OCI-LY3 (cell line): ENCODE measurements around the gene LIPT2.
"Not testable (repeated sequence)": the region's sequence is repeated elsewhere in the genome, so short reads cannot be mapped to it uniquely, and the experiment has no call there.

Experiments
- H2AFZ ChIP-seq: fragments of 200-600, 300-600 bp; shearing (Covaris generic); 2 replicates; pipeline ENCODE4 v1.6.0; 2014; ENCODE audit warnings: antibody characterized with exemption, low read depth, low read length
- H3K27ac ChIP-seq: fragments of 200-600, 300-600 bp; sonication (generic); 2 replicates; pipeline ENCODE4 v1.5.1; 2014; ENCODE audit warnings: mild to moderate bottlenecking, low read length, moderate library complexity, mixed read lengths
- H3K27me3 ChIP-seq: fragments of 200-600, 300-600 bp; sonication (generic); 2 replicates; pipeline ENCODE4 v1.6.1; 2014; ENCODE audit warnings: low read depth, low read length, mixed read lengths
- H3K36me3 ChIP-seq: fragments of 200-600, 300-600 bp; sonication (generic); replicated peaks from 2 replicates; pipeline ENCODE3; 2014; ENCODE audit warnings: low read depth, low read length, mixed read lengths
- H3K4me1 ChIP-seq: fragments of 300-600, 200-600 bp; sonication (generic); 2 replicates; pipeline ENCODE4 v1.6.1; 2014; ENCODE audit warnings: low read length, mixed read lengths
- H3K4me2 ChIP-seq: fragments of 200-600, 300-600 bp; sonication (generic); 2 replicates; pipeline ENCODE4 v1.6.1; 2014; ENCODE audit warnings: low read length, mixed read lengths
- H3K4me3 ChIP-seq: fragments of 300-600, 200-600 bp; sonication (generic); 2 replicates; pipeline ENCODE4 v1.5.1; 2014; ENCODE audit warnings: antibody characterized with exemption, mild to moderate bottlenecking, low read length, moderate library complexity
- H3K79me2 ChIP-seq: fragments of 300-600, 200-600 bp; shearing (Covaris generic); 2 replicates; pipeline ENCODE4 v1.6.1; 2014; ENCODE audit warnings: mild to moderate bottlenecking, low read length, mixed read lengths
- H3K9ac ChIP-seq: fragments of 300-600, 200-600 bp; shearing (Covaris generic); 2 replicates; pipeline ENCODE4 v1.6.0; 2014; ENCODE audit warnings: mild to moderate bottlenecking, low read length, moderate library complexity
- H3K9me3 ChIP-seq: fragments of 200-600, 300-600 bp; shearing (Covaris generic); 2 replicates; pipeline ENCODE4 v1.6.1; 2014; ENCODE audit warnings: low read length, mixed read lengths; ENCODE audit not compliant: insufficient read depth
- H4K20me1 ChIP-seq: fragments of 200-600, 300-600 bp; sonication (generic); 2 replicates; pipeline ENCODE4 v1.6.1; 2016; ENCODE audit warnings: low read length, mixed read lengths; ENCODE audit not compliant: insufficient read depth
- EZH2phosphoT487 ChIP-seq: fragments of 200-600 bp; shearing (Covaris generic); IDR thresholded peaks from 2 replicates; pipeline ENCODE4 v1.6.1; 2018; ENCODE audit warnings: antibody characterized with exemption, mixed run types, low read depth
- TF ChIP-seq, protein P1 (sequence below): fragments of 200-600, 300-600 bp; sonication (generic); IDR thresholded peaks from 2 replicates; pipeline ENCODE4 v1.5.1; 2014; ENCODE audit warnings: antibody characterized with exemption, low read length, low read depth

Gene LIPT2

GRCh38 chr11:74538680-74539079 lies 45.2 kb upstream of the LIPT2 start:
- H3K4me1 ChIP-seq = no peaks in the 10 kb centered on the region
- no peak overlapping the region for H3K4me3 ChIP-seq
- H3K79me2 ChIP-seq = no peaks in the 10 kb centered on the region
- peaks cover 15% of the 10 kb centered on the region for H3K9me3 ChIP-seq
- H3K27ac ChIP-seq = no peak overlapping the region
- no peaks in the 10 kb centered on the region for H3K27me3 ChIP-seq
- no peak overlapping the region for H3K4me2 ChIP-seq
- no peaks in the 10 kb centered on the region for H4K20me1 ChIP-seq
- H3K9ac ChIP-seq = no peak overlapping the region
- peaks cover under 1% of the 10 kb centered on the region for H3K36me3 ChIP-seq
- H2AFZ ChIP-seq = no peak overlapping the region
- TF ChIP-seq EZH2phosphoT487 = no peak
- TF ChIP-seq, protein P1, sequence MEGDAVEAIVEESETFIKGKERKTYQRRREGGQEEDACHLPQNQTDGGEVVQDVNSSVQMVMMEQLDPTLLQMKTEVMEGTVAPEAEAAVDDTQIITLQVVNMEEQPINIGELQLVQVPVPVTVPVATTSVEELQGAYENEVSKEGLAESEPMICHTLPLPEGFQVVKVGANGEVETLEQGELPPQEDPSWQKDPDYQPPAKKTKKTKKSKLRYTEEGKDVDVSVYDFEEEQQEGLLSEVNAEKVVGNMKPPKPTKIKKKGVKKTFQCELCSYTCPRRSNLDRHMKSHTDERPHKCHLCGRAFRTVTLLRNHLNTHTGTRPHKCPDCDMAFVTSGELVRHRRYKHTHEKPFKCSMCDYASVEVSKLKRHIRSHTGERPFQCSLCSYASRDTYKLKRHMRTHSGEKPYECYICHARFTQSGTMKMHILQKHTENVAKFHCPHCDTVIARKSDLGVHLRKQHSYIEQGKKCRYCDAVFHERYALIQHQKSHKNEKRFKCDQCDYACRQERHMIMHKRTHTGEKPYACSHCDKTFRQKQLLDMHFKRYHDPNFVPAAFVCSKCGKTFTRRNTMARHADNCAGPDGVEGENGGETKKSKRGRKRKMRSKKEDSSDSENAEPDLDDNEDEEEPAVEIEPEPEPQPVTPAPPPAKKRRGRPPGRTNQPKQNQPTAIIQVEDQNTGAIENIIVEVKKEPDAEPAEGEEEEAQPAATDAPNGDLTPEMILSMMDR = no peak

DNA sequence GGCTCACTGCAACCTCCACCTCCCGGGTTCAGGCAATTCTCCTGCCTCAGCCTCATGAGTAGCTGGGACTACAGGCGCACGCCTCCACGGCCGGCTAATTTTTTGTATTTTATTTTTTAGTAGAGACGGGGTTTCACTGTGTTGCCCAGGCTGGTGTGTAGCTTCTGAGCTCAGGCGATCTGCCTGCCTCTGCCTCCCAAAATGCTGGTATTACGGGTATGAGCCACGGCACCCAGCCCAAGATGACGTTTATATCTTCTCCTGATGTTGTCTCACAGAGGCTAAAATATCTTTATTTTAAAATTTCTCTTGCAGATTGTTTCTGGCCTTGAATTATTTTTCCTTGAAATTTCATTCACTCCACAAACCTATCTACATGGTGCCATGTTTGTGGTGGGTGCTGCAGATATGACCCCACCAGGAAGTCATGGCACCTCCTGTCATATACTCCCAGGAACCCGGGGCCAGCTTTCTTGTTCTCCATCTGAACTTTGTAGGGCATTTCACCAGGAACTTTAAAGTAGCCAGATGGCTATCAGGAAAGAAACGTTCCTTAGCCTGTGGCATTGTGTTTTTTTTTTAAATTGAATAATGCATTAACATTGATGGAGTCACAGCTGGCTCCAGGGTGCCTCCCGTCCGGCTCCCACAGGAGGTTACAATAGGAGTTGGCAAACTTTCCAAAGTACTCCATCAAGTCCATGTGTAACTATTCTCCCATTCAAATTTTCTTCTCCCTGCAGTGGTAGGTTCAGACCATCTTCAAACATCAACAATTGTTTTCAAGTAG lies 42.0 kb upstream of the LIPT2 start:
- H2AFZ ChIP-seq = no peak overlapping the region
- no peaks in the 10 kb centered on the region for H3K27me3 ChIP-seq
- H3K79me2 ChIP-seq = no peaks in the 10 kb centered on the region
- no peak overlapping the region for H3K9ac ChIP-seq
- H3K4me2 ChIP-seq = no peak overlapping the region
- H3K27ac ChIP-seq = no peak overlapping the region
- TF ChIP-seq, protein P1 = no peak
- no peak for TF ChIP-seq EZH2phosphoT487
- peaks cover 9% of the 10 kb centered on the region; the same call in 1 of the 2 replicates for H3K9me3 ChIP-seq
- no peaks in the 10 kb centered on the region for H4K20me1 ChIP-seq
- H3K4me3 ChIP-seq = no peak overlapping the region
- H3K36me3 ChIP-seq = no peaks in the 10 kb centered on the region
- H3K4me1 ChIP-seq = peaks cover 10% of the 10 kb centered on the region

- not testable (repeated sequence) for H2AFZ ChIP-seq, H3K79me2 ChIP-seq, H3K4me2 ChIP-seq
Measured at GRCh38 chr11:74534946-74535275, 41.4 kb upstream of the LIPT2 start.

GRCh38 chr11:74534216-74534945 lies 40.9 kb upstream of the LIPT2 start:
- Histone ChIP-seq H3K79me2 (no peaks in the 10 kb centered on the region), H2AFZ (no peak overlapping the region), H3K36me3 (no peaks in the 10 kb centered on the region), H3K27ac (no peak overlapping the region), H3K9me3 (peaks cover 6% of the 10 kb centered on the region; the same call in 1 of the 2 replicates), H3K4me1 (peaks cover 10% of the 10 kb centered on the region), H3K27me3 (no peaks in the 10 kb centered on the region), H3K4me2 (no peak overlapping the region), H3K4me3 (no peak overlapping the region), H4K20me1 (no peaks in the 10 kb centered on the region), H3K9ac (no peak overlapping the region)
- TF ChIP-seq, protein P1 = no peak
- TF ChIP-seq EZH2phosphoT487 = no peak

More at GRCh38 chr11:74534946-74535275, 41.4 kb upstream of the LIPT2 start:
- H3K27ac ChIP-seq, H3K36me3 ChIP-seq, H3K4me3 ChIP-seq, H4K20me1 ChIP-seq, H3K9me3 ChIP-seq, H3K27me3 ChIP-seq, H3K9ac ChIP-seq: not testable (repeated sequence)
- H3K4me1 ChIP-seq = peaks cover 10% of the 10 kb centered on the region
